T-cell (primary cell): ENCODE measurements around the gene BABAM2. TPM values are rescaled to one million over a fixed set of nuclear protein-coding genes. Genes with fewer than 3 reads are reported as not detected.

Experiments
- ATAC-seq, 4 experiments: fragments of 200-7000 bp in 3 of 4; fragments of 150-1000 bp in 1 of 4; cut with Tn5 transposase; replicated peaks in 1 of 4; 1 replicate in 3 of 4; 2 replicates in 1 of 4; pipeline ENCODE4 v1.10.0; 2021; ENCODE audit warnings: moderate library complexity in 3 of 4, mild to moderate bottlenecking in 2 of 4, moderate number of reproducible peaks in 1 of 4
- CTCF ChIA-PET, 2 donors: fragments of 300-600 bp; sonication (Branson Sonifier 250); formaldehyde crosslinking; loops; one replicate each; lab custom pipeline; 2022; ENCODE audit warnings: antibody characterized with exemption in 2 of 2; lab: Charles Lee
- POLR2A ChIA-PET, 2 donors: fragments of 300-600 bp; sonication (Branson Sonifier 250); formaldehyde crosslinking; loops; one replicate each; lab custom pipeline; 2022; ENCODE audit warnings: antibody characterized with exemption in 2 of 2; lab: Charles Lee
- DNase-seq, 35 experiments: peaks; one replicate each; pipeline versions ENCODE4 v3.0.0 to v3.0.0-alpha.2; 2013 to 2023
- H3K27ac ChIP-seq: one replicate; pipeline ENCODE4 v1.5.1; 2013; ENCODE audit warnings: low read length
- H3K27me3 ChIP-seq, 2 experiments: replicated peaks in 1 of 2; 1 replicate in 1 of 2; 2 replicates in 1 of 2; pipeline versions ENCODE4 v1.6.1 to v1.7.0; 2013; ENCODE audit warnings: low read length in 1 of 2, mixed read lengths in 1 of 2; ENCODE audit not compliant: control insufficient read depth in 2 of 2, insufficient read depth in 2 of 2; ENCODE audit errors: extremely low read depth in 1 of 2
- H3K36me3 ChIP-seq, 2 donors: 1 replicate in 1 of 2; 2 replicates in 1 of 2; pipeline versions ENCODE4 v1.6.1 to v1.7.0; 2013; ENCODE audit warnings: low read length in 1 of 2; ENCODE audit not compliant: control insufficient read depth in 2 of 2, insufficient read depth in 1 of 2; ENCODE audit errors: extremely low read depth in 1 of 2
- H3K4me1 ChIP-seq, 2 experiments: 1 replicate in 1 of 2; 2 replicates in 1 of 2; pipeline versions ENCODE4 v1.6.1 to v1.7.0; 2013; ENCODE audit warnings: low read length in 2 of 2, mixed read lengths in 1 of 2; ENCODE audit not compliant: insufficient read depth in 2 of 2, control insufficient read depth in 1 of 2; ENCODE audit errors: extremely low read depth in 1 of 2
- H3K4me3 ChIP-seq, 2 donors: 1 replicate in 1 of 2; 2 replicates in 1 of 2; pipeline versions ENCODE4 v1.5.1 to v1.7.0; 2013; ENCODE audit warnings: mild to moderate bottlenecking in 2 of 2, low read length in 1 of 2, moderate library complexity in 1 of 2; ENCODE audit not compliant: control insufficient read depth in 1 of 2; ENCODE audit errors: extremely low read depth in 1 of 2
- H3K9me3 ChIP-seq: 2 replicates; pipeline ENCODE4 v1.7.0; 2013
- H3K27ac Mint-ChIP-seq, 2 donors: one replicate each; pipeline ENCODE4 v1.8.0; 2020 to 2021; ENCODE audit warnings: mild to moderate bottlenecking in 2 of 2, mixed read lengths in 2 of 2
- H3K27me3 Mint-ChIP-seq, 2 donors: one replicate each; pipeline ENCODE4 v1.8.0; 2021 to 2022; ENCODE audit warnings: mixed read lengths in 2 of 2
- H3K36me3 Mint-ChIP-seq: one replicate; pipeline ENCODE4 v1.8.0; 2021; ENCODE audit warnings: mixed read lengths
- H3K4me1 Mint-ChIP-seq, 3 donors: one replicate each; pipeline ENCODE4 v1.8.0; 2020 to 2022; ENCODE audit warnings: mixed read lengths in 3 of 3, mild to moderate bottlenecking in 1 of 3
- H3K4me3 Mint-ChIP-seq, 3 donors: one replicate each; pipeline ENCODE4 v1.8.0; 2020 to 2022; ENCODE audit warnings: mild to moderate bottlenecking in 3 of 3, mixed read lengths in 3 of 3, moderate library complexity in 3 of 3
- H3K9me3 Mint-ChIP-seq, 3 donors: one replicate each; pipeline ENCODE4 v1.8.0; 2020 to 2022; ENCODE audit warnings: mixed read lengths in 3 of 3
- WGBS: methylation state at CpG from one replicate; pipeline ENCODE4 v1.1.5; 2013; ENCODE audit warnings: missing lambda C conversion rate; ENCODE audit not compliant: insufficient coverage; 5-methylcytosine and 5-hydroxymethylcytosine counted together
- total RNA-seq, 35 experiments: library from RNA in 6 of 35; stranded (reverse) in 6 of 35; fragments of 120-200 nt in 1 of 35; gene quantifications; one replicate each; pipeline versions ENCODE4 v1.2.1 to v1.2.4 and lab custom pipeline; 2013 to 2026

The BABAM2 gene
- total RNA-seq, 5 donors from 2014 or later (not counting 1 experiment from before 2014, with no cell fraction given), result 28.4 to 45.2 (median 37.4) TPM

DNA sequence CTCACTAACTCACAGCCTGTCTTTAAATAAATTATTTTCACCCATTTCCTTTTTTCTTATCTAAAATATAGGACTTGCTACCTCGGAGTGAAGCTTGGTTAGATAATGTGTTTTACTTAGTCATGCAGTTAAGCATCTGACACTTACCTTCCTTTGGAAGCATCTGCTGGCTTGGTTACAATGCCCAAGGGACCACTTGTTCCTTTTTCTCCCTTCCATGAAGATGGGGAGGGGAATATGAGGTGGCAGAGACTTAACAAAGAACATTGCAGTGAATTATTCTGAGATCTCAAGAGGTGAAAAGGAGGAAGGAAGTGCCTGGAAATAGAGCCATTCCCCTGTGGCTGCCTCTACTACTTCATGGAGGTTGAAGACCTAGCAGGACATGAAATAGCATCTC, 356.8 kb downstream of the BABAM2 start:
- Mint-ChIP-seq H3K9me3 (no peaks in the 10 kb centered on the region), H3K4me1 (peaks cover 24 to 37% (median 30%) of the 10 kb centered on the region in 3 donors), H3K4me3 (no peak overlapping the region), H3K36me3 (peaks cover 15% of the 10 kb centered on the region), H3K27ac (peak overlapping the region; percentile 35 to 68), H3K27me3 (no peaks in the 10 kb centered on the region)
- ChIA-PET CTCF (no interaction called here), POLR2A (interaction anchor here in 1 of 2 donors (0.5 to 0.7 kb wide), 2 partner anchors 555 to 1983 kb away, joined by 3 to 4 read pairs; no protein-coding TSS in a partner anchor)
- Histone ChIP-seq H3K27ac (no peak overlapping the region), H3K4me3 (no peak overlapping the region), H3K36me3 (peaks cover 0 to 3% of the 10 kb centered on the region in 2 donors), H3K9me3 (no peaks in the 10 kb centered on the region), H3K27me3 (no peaks in the 10 kb centered on the region), H3K4me1 (peaks cover 5 to 8% of the 10 kb centered on the region in 2 experiments)
- ATAC-seq (no peak), DNase-seq (no peak)
- no CpG with 5 or more reads among the region's 1 CpG for WGBS

DNA sequence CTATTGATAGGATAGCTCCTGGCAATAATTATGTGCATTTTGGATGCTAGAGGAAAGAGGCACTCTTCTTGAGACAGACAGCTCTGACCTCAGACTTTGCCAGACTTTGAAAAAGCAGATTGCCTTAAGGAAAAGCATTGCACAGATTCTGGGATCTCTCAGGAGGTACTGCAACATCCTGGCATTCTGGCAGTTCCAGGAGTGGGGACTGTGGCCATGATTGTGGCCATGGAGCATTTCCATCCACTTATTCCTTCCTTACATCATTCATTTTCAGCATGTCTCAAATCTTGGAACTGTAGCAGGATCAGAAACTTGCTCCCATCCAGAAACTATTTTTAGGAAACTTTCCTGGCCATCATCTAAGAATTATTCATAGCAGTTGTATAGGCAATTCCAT, 357.2 kb downstream of the BABAM2 start:
- H3K36me3 Mint-ChIP-seq, result peaks cover 15% of the 10 kb centered on the region
- Histone ChIP-seq H3K36me3 (peaks cover 0 to 3% of the 10 kb centered on the region in 2 donors), H3K4me3 (no peak overlapping the region), H3K27ac (no peak overlapping the region), H3K9me3 (no peaks in the 10 kb centered on the region), H3K4me1 (peaks cover 5 to 12% of the 10 kb centered on the region in 2 experiments), H3K27me3 (no peaks in the 10 kb centered on the region)
- H3K27ac Mint-ChIP-seq, result peak overlapping the region in 1 of 2 donors; percentile 68
- H3K27me3 Mint-ChIP-seq, result no peaks in the 10 kb centered on the region
- H3K9me3 Mint-ChIP-seq, result no peaks in the 10 kb centered on the region
- ATAC-seq, result no peak
- H3K4me3 Mint-ChIP-seq, result no peak overlapping the region
- no peak for DNase-seq
- ChIA-PET CTCF (no interaction called here), POLR2A (interaction anchor here in 1 of 2 donors (0.5 kb wide), 1 partner anchor 555 kb away, joined by 3 read pairs; no protein-coding TSS in a partner anchor)
- H3K4me1 Mint-ChIP-seq, result peaks cover 29 to 41% (median 35%) of the 10 kb centered on the region in 3 donors

DNA sequence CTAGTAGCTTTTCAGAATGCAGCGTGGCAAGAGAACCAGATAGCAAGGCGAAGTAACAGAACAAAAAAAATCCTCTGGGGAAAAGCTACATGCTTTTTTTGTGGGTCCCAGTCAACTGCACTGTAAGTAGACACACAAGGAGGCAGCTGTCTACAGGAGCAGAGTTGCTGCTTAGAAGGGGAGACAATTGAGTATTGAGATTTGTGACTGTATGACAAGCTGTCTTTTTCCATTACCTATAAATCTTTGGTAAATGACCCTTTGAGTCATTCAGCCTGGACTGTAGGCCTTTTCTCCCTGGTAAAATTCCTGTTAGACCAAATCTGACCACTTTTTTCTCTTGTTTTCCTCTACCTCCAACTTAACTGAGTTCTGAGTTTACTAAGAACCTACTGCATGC, 358.0 kb downstream of the BABAM2 start:
- H3K9me3 ChIP-seq, result no peaks in the 10 kb centered on the region
- ATAC-seq, result no peak
- peaks cover 35 to 49% (median 43%) of the 10 kb centered on the region in 3 donors for H3K4me1 Mint-ChIP-seq
- H3K4me3 ChIP-seq, result no peak overlapping the region
- DNase-seq, result no peak
- H3K9me3 Mint-ChIP-seq, result no peaks in the 10 kb centered on the region
- H3K4me3 Mint-ChIP-seq, result no peak overlapping the region
- peaks cover 15% of the 10 kb centered on the region for H3K36me3 Mint-ChIP-seq
- POLR2A ChIA-PET, result no interaction called here
- CTCF ChIA-PET, result no interaction called here
- peak overlapping the region in 1 of 2 donors; percentile 64 for H3K27ac Mint-ChIP-seq
- no peaks in the 10 kb centered on the region for H3K27me3 Mint-ChIP-seq
- no peak overlapping the region for H3K27ac ChIP-seq
- no peaks in the 10 kb centered on the region for H3K27me3 ChIP-seq
- peaks cover 0 to 3% of the 10 kb centered on the region in 2 donors for H3K36me3 ChIP-seq
- peaks cover 10 to 15% of the 10 kb centered on the region in 2 experiments for H3K4me1 ChIP-seq
- 100% methylated on average over 2 of the region's 2 CpGs for WGBS

DNA sequence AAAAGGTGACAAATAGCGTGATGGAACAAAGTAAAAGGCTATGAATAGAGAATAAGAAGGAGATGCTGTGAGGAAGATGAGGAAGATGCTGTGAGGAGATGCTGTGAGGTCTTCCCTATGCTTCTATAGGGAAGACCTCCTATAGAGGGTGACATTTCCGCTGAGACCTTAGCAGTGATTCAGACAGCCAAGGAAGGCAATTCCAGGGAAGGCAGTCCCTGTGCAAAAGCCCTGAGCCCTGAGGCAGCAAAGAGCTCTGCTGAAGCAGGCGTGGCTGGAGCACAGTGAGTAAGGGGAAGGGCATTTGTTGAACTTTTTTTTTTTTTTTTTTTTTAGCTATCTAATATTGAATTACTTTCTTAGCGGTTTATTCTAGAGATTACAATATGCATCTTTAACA, 359.5 kb downstream of the BABAM2 start:
- Mint-ChIP-seq H3K4me1 (peaks cover 38 to 55% (median 45%) of the 10 kb centered on the region in 3 donors), H3K4me3 (no peak overlapping the region), H3K27me3 (no peaks in the 10 kb centered on the region), H3K36me3 (peaks cover 13% of the 10 kb centered on the region), H3K9me3 (no peaks in the 10 kb centered on the region), H3K27ac (peak overlapping the region; percentile 18 to 60)
- H3K27ac ChIP-seq, result no peak overlapping the region
- DNase-seq (no peak), ATAC-seq (no peak)
- peaks cover 10 to 15% of the 10 kb centered on the region in 2 experiments for H3K4me1 ChIP-seq
- H3K4me3 ChIP-seq, result no peak overlapping the region
- H3K36me3 ChIP-seq, result peaks cover 0 to 2% of the 10 kb centered on the region in 2 donors
- ChIA-PET CTCF (interaction anchor here (0.5 to 1.0 kb wide), 4 partner anchors 11 to 437 kb away, joined by 3 to 4 read pairs (median 3); no protein-coding TSS in a partner anchor), POLR2A (interaction anchor here (0.5 to 0.7 kb wide), 6 partner anchors 13 to 812 kb away, joined by 3 to 13 read pairs (median 4); partner anchors contain the start of gene FOSL2 (in 1 of the 2))
- no peaks in the 10 kb centered on the region for H3K9me3 ChIP-seq
- no peaks in the 10 kb centered on the region for H3K27me3 ChIP-seq
- no CpG with 5 or more reads among the region's 4 CpGs for WGBS

DNA sequence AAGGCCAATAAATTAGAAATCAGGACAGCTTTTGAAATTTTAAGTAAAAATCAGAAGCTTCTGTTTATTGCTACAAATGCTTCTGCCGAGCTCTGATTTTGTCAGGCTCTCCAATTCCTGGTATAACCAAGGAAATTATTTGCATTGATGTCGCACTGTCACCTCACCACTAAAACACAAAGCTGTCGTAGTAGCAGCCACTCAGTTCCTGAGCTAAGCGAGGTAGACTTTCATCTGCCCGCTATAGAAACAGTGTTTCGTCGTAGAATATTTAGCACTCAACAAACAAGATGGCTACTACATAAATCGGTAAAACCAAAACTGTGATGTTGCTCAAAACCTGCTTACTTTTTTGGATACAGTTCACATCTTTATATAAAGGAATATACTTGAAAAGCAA, 360.8 kb downstream of the BABAM2 start:
- H3K27ac Mint-ChIP-seq, result peak overlapping the region; percentile 84 to 94
- DNase-seq (peak in 11 of 35 experiments; percentile 5 to 47 (median 6)), ATAC-seq (peak; percentile 45 to 88 (median 72))
- peaks cover 8% of the 10 kb centered on the region for H3K36me3 Mint-ChIP-seq
- H3K9me3 ChIP-seq, result no peaks in the 10 kb centered on the region
- H3K27me3 Mint-ChIP-seq, result no peaks in the 10 kb centered on the region
- 19% methylated on average over 2 of the region's 8 CpGs for WGBS
- no peaks in the 10 kb centered on the region for H3K27me3 ChIP-seq
- CTCF ChIA-PET, result interaction anchor here in 1 of 2 donors (1.0 kb wide), 1 partner anchor 83 kb away, joined by 3 read pairs; no protein-coding TSS in a partner anchor
- H3K4me3 ChIP-seq, result no peak overlapping the region
- peak overlapping the region; percentile 59 for H3K27ac ChIP-seq
- no peaks in the 10 kb centered on the region for H3K36me3 ChIP-seq
- POLR2A ChIA-PET, result interaction anchor here in 1 of 2 donors (0.5 kb wide), 1 partner anchor 119 kb away, joined by 3 read pairs; no protein-coding TSS in a partner anchor
- no peaks in the 10 kb centered on the region for H3K9me3 Mint-ChIP-seq
- H3K4me1 ChIP-seq, result peaks cover 10 to 15% of the 10 kb centered on the region in 2 experiments
- H3K4me3 Mint-ChIP-seq, result peak overlapping the region in 2 of 3 donors; percentile 45 to 56
- H3K4me1 Mint-ChIP-seq, result peaks cover 38 to 52% (median 43%) of the 10 kb centered on the region in 3 donors

DNA sequence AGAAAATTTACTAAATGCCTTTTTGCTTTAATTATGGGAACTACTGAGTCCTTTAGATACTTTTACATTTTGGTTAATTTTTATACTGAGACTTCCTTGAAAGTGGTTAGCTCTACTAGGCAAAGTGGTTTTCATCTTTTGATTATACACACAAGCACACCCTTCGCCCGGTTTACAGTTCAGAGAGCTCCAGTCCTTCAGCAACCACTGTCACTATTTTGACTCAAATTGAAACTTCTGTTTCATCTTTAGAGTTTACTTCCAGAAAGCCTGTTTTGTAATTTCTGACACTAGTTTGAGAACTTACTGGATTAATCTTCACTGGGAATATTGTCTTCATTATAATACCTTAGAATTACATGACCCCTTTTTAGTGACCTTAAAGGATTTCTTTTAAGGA, 361.8 kb downstream of the BABAM2 start:
- DNase-seq (peak in 2 of 35 experiments; percentile 5 to 30), ATAC-seq (peak; percentile 45 to 67 (median 66))
- H3K27ac ChIP-seq, result peak overlapping the region; percentile 59
- peaks cover 13% of the 10 kb centered on the region for H3K36me3 Mint-ChIP-seq
- CTCF ChIA-PET, result no interaction called here
- no CpG with 5 or more reads among the region's 2 CpGs for WGBS
- H3K4me1 ChIP-seq, result peaks cover 10 to 14% of the 10 kb centered on the region in 2 experiments
- peaks cover 29 to 45% (median 33%) of the 10 kb centered on the region in 3 donors for H3K4me1 Mint-ChIP-seq
- H3K9me3 Mint-ChIP-seq, result no peaks in the 10 kb centered on the region
- H3K27ac Mint-ChIP-seq, result peak overlapping the region; percentile 82 to 90
- POLR2A ChIA-PET, result no interaction called here
- no peak overlapping the region for H3K4me3 ChIP-seq
- H3K27me3 ChIP-seq, result no peaks in the 10 kb centered on the region
- H3K9me3 ChIP-seq, result no peaks in the 10 kb centered on the region
- no peaks in the 10 kb centered on the region for H3K27me3 Mint-ChIP-seq
- H3K36me3 ChIP-seq, result no peaks in the 10 kb centered on the region
- peak overlapping the region in 2 of 3 donors; percentile 37 to 45 for H3K4me3 Mint-ChIP-seq
